Stimulated activated CD4-positive, alpha-beta T cell treated with anti-CD3 and anti-CD28 coated beads, TNF-alpha, amount 100 ng/mL, for 4 hours (primary cell): ENCODE data around the gene YBX3.

Experiments used
- DNase-seq, 3 experiments: peaks; one replicate each; pipeline ENCODE4 v3.0.0-alpha.2; 2020; ENCODE audit warnings: low read depth in 3 of 3

The YBX3 gene

DNA sequence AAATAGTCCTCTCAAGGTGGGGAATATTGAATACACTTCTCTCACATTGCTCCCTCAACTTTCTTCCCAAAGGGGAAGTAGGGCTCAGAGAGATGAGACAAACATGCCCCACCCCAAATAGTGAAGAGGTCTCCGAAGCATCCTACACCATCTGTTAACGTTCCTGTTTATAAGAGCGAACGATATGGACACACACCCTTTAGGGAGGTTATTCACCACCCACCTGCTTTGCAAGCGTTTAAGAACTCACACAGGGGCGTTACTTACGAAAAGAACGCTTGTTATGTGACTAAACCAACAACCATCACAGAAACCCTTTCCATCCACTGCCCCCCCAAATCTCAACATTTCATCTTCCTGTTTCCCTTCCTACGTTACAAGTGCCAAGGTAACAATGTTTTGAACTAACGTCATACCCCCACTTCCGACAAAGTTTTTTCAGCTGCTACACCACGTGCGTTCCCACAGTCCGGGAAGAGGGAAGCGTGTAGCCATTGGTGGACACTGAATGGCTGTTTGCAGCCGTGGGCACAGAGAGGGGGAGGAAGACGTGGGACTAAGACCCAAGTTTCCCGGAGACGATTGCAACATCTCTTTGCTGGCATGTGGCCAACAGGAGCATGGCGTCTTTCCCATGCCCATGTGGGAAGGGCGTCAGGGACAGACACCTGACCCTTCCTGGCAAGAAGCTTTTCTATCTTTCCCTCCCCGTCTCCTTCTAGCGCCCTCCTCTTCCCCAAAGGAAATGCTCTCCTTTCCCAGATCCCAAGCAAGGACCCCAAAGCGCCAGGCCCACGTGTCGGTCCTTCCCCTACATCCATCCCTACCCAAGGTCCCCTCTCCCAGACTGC is 1.2 kb downstream of the YBX3 start:
- DNase-seq: peak in 2 of 3 experiments; percentile 27 to 34

DNA sequence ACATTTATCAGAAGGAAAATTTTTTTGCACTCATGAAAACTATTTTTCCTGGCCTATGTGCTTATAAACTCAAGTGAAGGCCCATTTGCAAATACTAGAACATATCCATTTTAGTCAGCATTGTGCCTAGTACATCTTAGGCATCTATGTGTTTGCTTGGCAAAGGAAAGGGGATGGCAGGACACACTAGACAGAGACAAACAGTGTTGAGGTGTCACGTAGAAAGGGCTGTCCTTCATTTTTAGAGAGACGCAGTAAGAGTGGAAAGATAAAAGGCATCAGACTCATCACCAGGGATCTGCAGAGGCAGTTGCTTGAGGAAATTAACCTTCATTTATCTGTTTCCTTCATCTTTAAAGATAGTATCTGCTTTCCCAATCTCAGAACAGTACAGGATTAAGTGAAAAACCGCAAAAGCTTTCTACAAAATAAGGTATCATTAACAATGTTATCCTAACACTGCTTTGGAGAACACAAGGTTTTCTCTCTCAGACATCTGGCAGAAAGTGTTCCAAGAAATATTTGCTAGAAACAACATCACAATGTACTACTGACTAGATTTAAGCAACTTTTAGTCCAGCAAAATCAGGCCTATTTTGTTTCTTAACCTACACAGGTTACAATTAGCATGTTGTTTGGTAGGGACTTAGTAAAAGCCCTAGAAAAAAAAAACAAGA is 2.0 kb downstream of the YBX3 start:
- no peak for DNase-seq

GRCh38 chr12:10719482-10719881 is 3.6 kb downstream of the YBX3 start:
- no peak for DNase-seq

DNA sequence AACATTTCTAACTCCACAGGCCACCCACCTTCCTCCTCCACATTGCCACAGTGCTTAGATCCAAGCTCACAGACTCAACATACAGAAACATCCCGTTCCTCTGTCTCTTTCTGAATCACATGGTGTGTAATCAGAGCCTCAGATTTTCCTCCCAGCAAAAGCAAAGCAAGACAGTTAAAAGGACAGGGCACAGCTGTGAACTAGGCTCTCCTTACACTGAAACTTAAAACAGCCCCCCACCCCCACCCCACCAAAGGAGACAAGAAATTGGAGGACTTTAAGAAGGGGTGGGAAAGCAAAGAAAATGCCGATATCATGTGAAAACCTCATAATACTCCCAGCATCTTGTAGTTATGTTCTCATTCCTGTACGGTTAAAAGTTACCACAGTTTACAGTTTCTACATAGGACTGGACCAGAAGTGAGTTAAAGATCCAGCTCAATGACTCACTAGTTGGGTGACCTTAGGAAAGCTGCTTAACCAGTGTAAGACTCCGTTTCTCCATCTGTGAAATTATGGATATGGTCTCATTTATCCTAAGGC is 4.8 kb downstream of the YBX3 start:
- DNase-seq: no peak

GRCh38 chr12:10717410-10717809 is 5.7 kb downstream of the YBX3 start:
- no peak for DNase-seq

DNA sequence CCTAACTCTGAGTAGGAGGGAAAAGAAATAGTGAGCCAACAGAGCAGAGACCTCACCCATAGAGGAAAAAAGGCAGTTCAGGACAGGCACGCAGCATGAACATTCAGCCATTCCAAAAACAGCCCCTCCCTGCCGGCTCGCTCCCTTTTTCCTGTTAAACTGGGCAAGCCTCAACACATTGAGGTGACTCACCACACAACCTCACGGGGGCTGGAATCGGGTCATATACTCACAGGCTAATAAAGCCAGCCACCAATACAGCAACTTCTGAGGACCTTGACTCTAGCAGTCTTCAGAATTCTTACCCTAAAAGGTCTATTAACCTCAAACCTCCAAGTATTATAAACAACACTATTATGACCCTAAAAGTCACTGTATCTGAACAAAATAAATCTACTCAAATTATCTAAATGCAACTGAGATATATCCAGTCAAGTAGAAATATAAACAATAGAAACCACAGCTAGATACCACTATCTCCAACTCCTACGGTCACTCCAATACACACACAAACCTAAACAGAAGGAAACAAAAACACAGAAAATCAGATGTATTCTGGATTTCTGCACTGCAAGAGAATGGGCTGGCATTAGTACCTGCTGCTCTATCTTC is 6.3 kb downstream of the YBX3 start:
- DNase-seq: no peak

- no peak for DNase-seq
These were observed 6.8 kb downstream of the YBX3 start for GRCh38 chr12:10716277-10716676.

GRCh38 chr12:10715491-10715890 is 7.6 kb downstream of the YBX3 start:
- DNase-seq: no peak

GRCh38 chr12:10709808-10710207 is 13.3 kb downstream of the YBX3 start:
- no peak for DNase-seq

- DNase-seq: no peak
These were observed 14.3 kb downstream of the YBX3 start for GRCh38 chr12:10708862-10709261.

GRCh38 chr12:10705655-10706054 is 17.5 kb downstream of the YBX3 start:
- DNase-seq: no peak

GRCh38 chr12:10701843-10702242 is 21.3 kb downstream of the YBX3 start:
- DNase-seq: no peak

- DNase-seq: peak in 2 of 3 experiments; percentile 22 to 29
These were observed 21.9 kb downstream of the YBX3 start for GRCh38 chr12:10701131-10701681.

DNA sequence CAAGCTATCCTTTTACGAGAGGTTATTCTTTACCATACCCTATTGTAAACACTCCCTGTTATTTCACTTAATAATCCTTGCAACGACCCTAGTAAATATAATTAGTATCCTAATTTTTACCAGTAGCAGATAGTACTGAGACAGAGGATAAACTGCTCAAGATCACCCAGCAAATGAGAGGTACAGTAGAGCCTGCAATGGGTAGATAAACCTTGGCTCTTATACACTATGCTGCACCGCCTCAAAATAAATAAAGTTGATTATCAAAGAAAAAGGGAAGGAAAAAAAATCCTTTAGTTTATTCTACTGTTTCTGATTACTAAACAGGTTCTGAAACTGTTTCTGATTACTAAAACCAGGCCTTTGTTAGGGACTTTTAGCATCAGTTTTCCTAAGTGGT is 22.5 kb downstream of the YBX3 start:
- DNase-seq: no peak

DNA sequence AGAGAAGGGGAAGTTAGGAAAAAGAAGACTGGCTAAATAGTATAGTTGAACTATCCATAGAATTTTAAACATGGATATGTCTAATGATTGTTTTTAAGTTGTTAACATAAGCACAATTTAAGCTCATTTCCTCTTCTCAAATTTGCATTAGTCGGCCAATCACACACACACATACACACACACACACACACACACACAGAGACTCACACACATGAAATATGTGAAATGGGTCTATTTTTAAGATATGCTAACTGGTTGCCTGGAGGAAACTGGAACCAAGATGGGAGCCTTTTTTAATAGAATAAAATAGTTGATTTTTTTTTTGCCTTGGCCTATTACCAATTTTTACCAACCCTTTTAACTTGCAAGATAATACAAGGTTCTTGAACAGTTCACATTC is 25.3 kb downstream of the YBX3 start:
- DNase-seq: no peak

GRCh38 chr12:10697156-10697555 is 26.0 kb downstream of the YBX3 start:
- no peak for DNase-seq

GRCh38 chr12:10690906-10691305 is 32.2 kb downstream of the YBX3 start:
- DNase-seq: no peak

GRCh38 chr12:10689146-10689545 is 34.0 kb downstream of the YBX3 start:
- no peak for DNase-seq

DNA sequence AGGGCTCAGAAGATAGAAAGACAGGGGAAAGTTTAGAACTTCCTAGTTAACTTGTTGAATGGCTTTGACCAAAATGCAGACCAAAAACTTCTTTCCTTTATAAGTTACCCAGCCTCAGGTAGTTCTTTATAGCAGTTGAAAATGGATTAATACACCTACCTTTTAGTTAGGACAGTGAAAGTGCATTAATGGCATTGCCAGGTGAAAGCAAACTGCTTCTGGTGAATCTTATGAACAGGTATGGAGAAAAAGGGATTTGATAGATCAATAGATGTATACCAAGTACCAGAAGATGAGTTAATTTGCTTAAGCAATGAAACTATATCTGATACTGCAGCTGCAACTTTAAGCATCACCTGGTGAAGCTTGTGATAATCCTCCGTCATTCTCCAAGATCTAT is 35.1 kb downstream of the YBX3 start:
- no peak for DNase-seq

DNA sequence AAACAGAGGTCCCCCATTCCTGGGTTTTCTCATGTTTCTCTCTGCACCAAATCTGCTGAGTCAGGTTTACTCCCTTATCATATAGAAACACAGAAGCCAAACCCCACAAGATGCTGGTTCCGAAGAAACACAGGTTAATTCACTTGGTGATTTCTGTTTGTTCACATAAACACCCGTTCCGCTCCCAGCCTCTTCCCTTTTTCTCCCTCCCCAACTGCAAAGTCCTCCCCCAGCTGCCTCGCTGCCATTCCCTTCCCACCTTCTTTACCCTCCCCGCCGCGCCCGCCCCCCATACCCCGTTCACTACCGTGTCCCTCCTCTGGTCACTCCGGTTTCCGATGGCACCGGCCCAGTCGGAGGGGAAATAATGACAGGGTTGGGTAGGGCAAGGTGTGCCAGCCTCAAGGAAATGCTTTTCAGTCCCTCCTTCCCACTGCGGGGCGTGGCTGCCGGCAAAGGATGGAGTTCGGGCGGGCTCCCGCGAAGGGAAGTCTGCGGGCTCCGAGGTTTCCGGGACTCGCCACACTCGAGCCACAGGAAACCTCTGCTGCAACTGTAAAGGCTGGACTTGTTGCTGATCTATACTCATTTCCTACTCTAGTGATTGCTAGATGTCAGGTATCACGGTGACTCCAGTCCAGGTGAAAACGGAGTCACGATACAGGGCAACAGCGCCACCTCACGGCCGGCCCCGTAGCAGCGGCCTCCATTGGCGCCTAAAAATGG is 49.3 kb downstream of the YBX3 start, which contains the start of gene STYK1:
TSS of gene STYK1 (minus strand) at position 394 of the 726 bp plus-strand sequence. CDS start 39,434 bp downstream, outside the sequence.
- DNase-seq: peak; percentile 28 to 46 (median 32)

DNA sequence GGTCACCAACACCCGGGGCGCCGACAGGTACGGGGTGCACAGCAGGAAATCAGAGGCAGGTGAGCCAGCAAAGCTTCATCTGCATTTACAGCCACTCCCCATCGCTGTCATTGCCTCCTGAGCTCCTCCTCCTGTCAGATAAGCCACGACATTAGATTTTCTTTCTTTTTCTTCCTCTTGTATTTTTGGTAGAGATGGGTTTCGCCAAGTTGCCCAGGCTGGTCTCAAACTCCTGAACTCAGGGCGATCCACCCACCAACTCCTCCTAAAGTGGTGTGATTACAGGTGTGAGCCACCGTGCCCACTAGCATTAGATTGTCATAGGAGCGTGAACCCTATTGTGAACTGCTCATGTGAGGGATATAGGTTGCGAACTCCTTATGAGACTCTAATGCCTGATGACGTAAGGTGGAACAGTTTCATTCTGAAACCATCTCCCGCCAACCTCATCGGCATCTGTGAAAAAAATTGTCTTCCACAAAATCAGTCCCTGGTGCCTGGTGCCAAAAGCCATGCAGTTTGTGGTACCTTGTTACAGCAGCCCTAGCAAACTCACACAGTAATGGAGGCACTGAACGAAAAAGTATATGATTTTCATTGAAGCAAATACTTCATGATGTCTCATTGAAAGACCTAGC is 50.8 kb downstream of the YBX3 start:
- DNase-seq: no peak
